ENCODE data around the gene CDK2. TPM values are rescaled to one million over a fixed set of nuclear protein-coding genes. Genes with fewer than 3 reads are reported as not detected.
A peak's percentile ranks its signal among the peaks of the same experiment; 100 is the strongest.

Gene CDK2
- total and polyA plus RNA-seq, 9 of the 15 experiments (the other 6 are each of a cell fraction or from before 2014, with no cell fraction given): 17.4 to 213 (median 109) TPM

- TF ChIP-seq, protein P1, sequence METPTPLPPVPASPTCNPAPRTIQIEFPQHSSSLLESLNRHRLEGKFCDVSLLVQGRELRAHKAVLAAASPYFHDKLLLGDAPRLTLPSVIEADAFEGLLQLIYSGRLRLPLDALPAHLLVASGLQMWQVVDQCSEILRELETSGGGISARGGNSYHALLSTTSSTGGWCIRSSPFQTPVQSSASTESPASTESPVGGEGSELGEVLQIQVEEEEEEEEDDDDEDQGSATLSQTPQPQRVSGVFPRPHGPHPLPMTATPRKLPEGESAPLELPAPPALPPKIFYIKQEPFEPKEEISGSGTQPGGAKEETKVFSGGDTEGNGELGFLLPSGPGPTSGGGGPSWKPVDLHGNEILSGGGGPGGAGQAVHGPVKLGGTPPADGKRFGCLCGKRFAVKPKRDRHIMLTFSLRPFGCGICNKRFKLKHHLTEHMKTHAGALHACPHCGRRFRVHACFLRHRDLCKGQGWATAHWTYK (CRISPR knock-in tag; IDR thresholded peaks at IDR 0.05): 0 out of 2 replicates have a peak, but pooled peaks have one; percentile 31
- no peak for TF ChIP-seq ZNF79 (CRISPR knock-in tag; IDR thresholded peaks at IDR 0.05; ENCODE audit: low read depth)
- TF ChIP-seq EP400 (IDR thresholded peaks at IDR 0.05): peak; percentile 84
- peak; percentile 50 to 63; a peak in 3 of 4 replicates for TF ChIP-seq MAZ (CRISPR knock-in tag; conservative IDR thresholded peaks at IDR 0.05 in 1 of 2, IDR thresholded peaks at IDR 0.05 in 1 of 2)
- no peak for TF ChIP-seq SMAD1 (IDR thresholded peaks at IDR 0.05; ENCODE audit: low read depth, low read length, partially characterized antibody)
- TF ChIP-seq ATF1 (CRISPR knock-in tag; IDR thresholded peaks at IDR 0.05): no peak
- TF ChIP-seq ATF1 (tag; IDR thresholded peaks at IDR 0.05): peak; percentile 67; the same call in 1 of the 2 replicates
Observed at GRCh38 chr12:55926738-55927587, 39.7 kb upstream of the CDK2 start (continued).
